Left ventricle myocardium inferior (tissue), 1 donor: ENCODE data around the gene HNF1B. TPM values are rescaled to one million over a fixed set of nuclear protein-coding genes. Genes with fewer than 3 reads are reported as not detected.

ENCODE experiments used
- DNase-seq: peaks from one replicate; pipeline ENCODE4 v3.0.0-alpha.2; 2020
- H3K27ac ChIP-seq: fragments of 200-600 bp; replicated peaks from 2 replicates; pipeline ENCODE4 v1.8.0; 2021
- H3K27me3 ChIP-seq: fragments of 200-600 bp; 2 replicates; pipeline ENCODE4 v1.8.0; 2021; ENCODE audit warnings: low read depth
- H3K36me3 ChIP-seq: fragments of 200-600 bp; 2 replicates; pipeline ENCODE4 v1.8.0; 2021
- H3K4me1 ChIP-seq: fragments of 200-600 bp; 2 replicates; pipeline ENCODE4 v1.8.0; 2021
- H3K4me3 ChIP-seq: fragments of 200-600 bp; 2 replicates; pipeline ENCODE4 v1.8.0; 2021; ENCODE audit warnings: mild to moderate bottlenecking, moderate library complexity
- H3K9me3 ChIP-seq: fragments of 200-600 bp; replicated peaks from 2 replicates; pipeline ENCODE4 v1.8.0; 2021
- intact Hi-C: fragments of 100-400 bp; cut with micrococcal nuclease; formaldehyde crosslinking; loops from one replicate; pipeline ENCODE4 v1.11.0; 2022
- total RNA-seq: library from RNA; stranded (reverse); fragmentation: NEBNext Ultra II Directional; extraction: Animal tissue kit (Norgen Biotek cat#: 25700); gene quantifications from one replicate; pipeline ENCODE4 v1.2.1, GENCODE V29; 2021
- TF ChIP-seq, protein P1 (sequence below): fragments of 200-600 bp; IDR thresholded peaks from 2 replicates; pipeline ENCODE4 v1.8.0; 2021; ENCODE audit warnings: antibody characterized with exemption, mild to moderate bottlenecking, borderline replicate concordance
- donor health status: DM: no; HTN: yes; CAD: no; lungs with severe emphysema.

Gene HNF1B
- total RNA-seq, 1 donor from 2014 or later = not detected

DNA sequence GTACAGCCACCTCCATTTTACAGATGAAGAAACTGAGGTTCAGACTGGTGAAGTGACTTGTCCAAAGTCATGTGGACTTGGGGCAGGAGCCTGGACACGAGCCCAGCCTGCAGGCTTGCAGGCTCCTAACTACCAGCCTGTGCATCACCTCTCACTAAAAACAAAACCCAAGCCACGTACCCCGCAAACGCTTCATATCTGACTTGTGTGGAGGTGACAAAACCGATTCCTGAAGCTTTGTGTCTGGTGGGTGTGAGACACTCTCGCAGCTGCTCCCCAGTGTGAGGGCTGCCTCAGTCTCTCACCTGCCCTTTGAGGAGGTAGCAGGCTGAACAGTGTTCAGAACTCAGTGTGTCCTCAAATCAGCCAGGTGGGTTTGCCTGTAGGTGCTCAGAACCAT is 8.4 kb downstream of the HNF1B start:
- peaks cover 72% of the 10 kb centered on the region for H3K27me3 ChIP-seq

GRCh38 chr17:37735165-37735564 is 9.7 kb downstream of the HNF1B start:
- Histone ChIP-seq H3K9me3 (no peaks in the 10 kb centered on the region), H3K36me3 (no peaks in the 10 kb centered on the region), H3K27ac (no peak overlapping the region), H3K27me3 (peaks cover 59% of the 10 kb centered on the region), H3K4me1 (no peaks in the 10 kb centered on the region), H3K4me3 (no peak overlapping the region)
- TF ChIP-seq, protein P1, sequence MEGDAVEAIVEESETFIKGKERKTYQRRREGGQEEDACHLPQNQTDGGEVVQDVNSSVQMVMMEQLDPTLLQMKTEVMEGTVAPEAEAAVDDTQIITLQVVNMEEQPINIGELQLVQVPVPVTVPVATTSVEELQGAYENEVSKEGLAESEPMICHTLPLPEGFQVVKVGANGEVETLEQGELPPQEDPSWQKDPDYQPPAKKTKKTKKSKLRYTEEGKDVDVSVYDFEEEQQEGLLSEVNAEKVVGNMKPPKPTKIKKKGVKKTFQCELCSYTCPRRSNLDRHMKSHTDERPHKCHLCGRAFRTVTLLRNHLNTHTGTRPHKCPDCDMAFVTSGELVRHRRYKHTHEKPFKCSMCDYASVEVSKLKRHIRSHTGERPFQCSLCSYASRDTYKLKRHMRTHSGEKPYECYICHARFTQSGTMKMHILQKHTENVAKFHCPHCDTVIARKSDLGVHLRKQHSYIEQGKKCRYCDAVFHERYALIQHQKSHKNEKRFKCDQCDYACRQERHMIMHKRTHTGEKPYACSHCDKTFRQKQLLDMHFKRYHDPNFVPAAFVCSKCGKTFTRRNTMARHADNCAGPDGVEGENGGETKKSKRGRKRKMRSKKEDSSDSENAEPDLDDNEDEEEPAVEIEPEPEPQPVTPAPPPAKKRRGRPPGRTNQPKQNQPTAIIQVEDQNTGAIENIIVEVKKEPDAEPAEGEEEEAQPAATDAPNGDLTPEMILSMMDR = no peak
- intact Hi-C loops = no loop called here
- no peak for DNase-seq

More for the DNA sequence above, 8.4 kb downstream of the HNF1B start:
- intact Hi-C loops = no loop called here
- no peak for DNase-seq
- TF ChIP-seq, protein P1 = no peak
- Histone ChIP-seq H3K4me3 (no peak overlapping the region), H3K36me3 (no peaks in the 10 kb centered on the region), H3K9me3 (no peaks in the 10 kb centered on the region), H3K27ac (no peak overlapping the region), H3K4me1 (no peaks in the 10 kb centered on the region)

DNA sequence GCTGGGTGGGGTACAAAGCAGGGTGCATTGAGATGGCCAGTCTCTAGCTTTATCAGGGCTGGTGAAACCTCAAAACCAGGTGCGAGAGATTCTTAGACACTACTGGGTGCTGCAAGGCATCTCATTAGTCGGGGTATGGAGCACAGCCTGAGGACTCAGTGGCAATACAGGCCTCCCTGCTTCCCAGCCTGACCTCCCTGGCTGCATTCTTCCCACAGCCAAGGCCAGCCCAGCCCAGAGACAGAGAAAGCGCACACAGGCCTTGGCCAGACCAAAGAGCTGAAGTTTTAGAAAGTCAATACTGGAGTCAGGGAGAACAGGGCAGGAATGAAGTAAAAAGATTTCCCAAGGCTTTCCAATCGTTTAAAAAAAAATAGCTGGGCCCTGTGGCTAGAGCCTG is 12.5 kb downstream of the HNF1B start:
- Histone ChIP-seq H3K9me3 (no peaks in the 10 kb centered on the region), H3K27ac (no peak overlapping the region), H3K36me3 (no peaks in the 10 kb centered on the region), H3K27me3 (peaks cover 31% of the 10 kb centered on the region), H3K4me1 (no peaks in the 10 kb centered on the region), H3K4me3 (no peak overlapping the region)
- intact Hi-C loops = no loop called here
- no peak for DNase-seq
- TF ChIP-seq, protein P1 = no peak

GRCh38 chr17:37731056-37731455 is 13.8 kb downstream of the HNF1B start:
- intact Hi-C loops = no loop called here
- Histone ChIP-seq H3K4me1 (no peaks in the 10 kb centered on the region), H3K27me3 (peaks cover 18% of the 10 kb centered on the region), H3K27ac (no peak overlapping the region), H3K36me3 (no peaks in the 10 kb centered on the region), H3K4me3 (no peak overlapping the region), H3K9me3 (no peaks in the 10 kb centered on the region)
- no peak for DNase-seq
- TF ChIP-seq, protein P1 = no peak

DNA sequence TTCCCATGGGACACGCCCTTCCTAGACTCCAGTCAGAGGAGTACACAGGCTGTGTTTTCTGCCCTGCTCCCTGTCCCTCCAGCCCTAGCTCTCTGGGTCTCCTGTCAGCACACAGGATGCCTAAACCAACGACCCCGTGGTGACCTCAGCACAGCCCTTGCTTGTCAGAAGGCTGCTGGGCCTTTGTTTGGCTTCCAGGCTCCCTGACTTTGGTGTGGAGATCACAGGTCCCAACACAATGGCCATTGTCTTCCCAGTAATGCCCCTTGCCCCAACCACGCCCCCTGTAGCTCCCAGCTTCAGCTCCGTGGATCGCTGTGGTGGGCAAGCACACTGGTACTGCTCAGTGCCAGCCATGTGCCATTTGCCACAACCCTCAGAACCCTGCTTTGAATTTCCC is 15.0 kb downstream of the HNF1B start:
- TF ChIP-seq, protein P1 = no peak
- peaks cover 7% of the 10 kb centered on the region for H3K27me3 ChIP-seq
- intact Hi-C loops = no loop called here
- H3K4me3 ChIP-seq = no peak overlapping the region
- H3K9me3 ChIP-seq = no peaks in the 10 kb centered on the region
- no peaks in the 10 kb centered on the region for H3K4me1 ChIP-seq
- DNase-seq = no peak
- H3K36me3 ChIP-seq = no peaks in the 10 kb centered on the region
- no peak overlapping the region for H3K27ac ChIP-seq
